HepG2 (cell line): ENCODE results near the gene PRDX2. TPM values are rescaled to one million over a fixed set of nuclear protein-coding genes. Genes with fewer than 3 reads are reported as not detected.
A peak's percentile ranks its signal among the peaks of the same experiment; 100 is the strongest.

Experiments
- ARID5B ChIP-seq: IDR thresholded peaks from 2 replicates; pipeline ENCODE4 v1.4.0; 2020; ENCODE audit warnings: mild to moderate bottlenecking, missing genetic modification reagents
- CREBL2 ChIP-seq: sonication (generic); formaldehyde crosslinking; IDR thresholded peaks from 2 replicates; pipeline ENCODE4 v1.8.1; 2023; ENCODE audit warnings: missing genetic modification reagents, mild to moderate bottlenecking, borderline replicate concordance
- CSRNP1 ChIP-seq: sonication (generic); formaldehyde crosslinking; IDR thresholded peaks from 2 replicates; pipeline ENCODE4 v1.8.1; 2023; ENCODE audit warnings: mild to moderate bottlenecking, missing genetic modification reagents
- GPBP1L1 ChIP-seq: sonication (generic); formaldehyde crosslinking; IDR thresholded peaks from 2 replicates; pipeline ENCODE4 v1.5.0; 2020; ENCODE audit warnings: mild to moderate bottlenecking, missing genetic modification reagents
- HCFC1 ChIP-seq: fragments of 150-350 bp; IDR thresholded peaks from 2 replicates; pipeline ENCODE4 v1.6.1; 2014; ENCODE audit warnings: low read depth, low read length
- KMT2A ChIP-seq: sonication (generic); formaldehyde crosslinking; IDR thresholded peaks from 2 replicates; pipeline ENCODE4 v1.4.0; 2020; ENCODE audit warnings: missing genetic modification reagents
- PAXIP1 ChIP-seq: sonication (generic); formaldehyde crosslinking; conservative IDR thresholded peaks from 2 replicates; pipeline ENCODE4 v1.4.0; 2020; ENCODE audit warnings: mild to moderate bottlenecking, missing genetic modification reagents, moderate library complexity
- SNAPC2 ChIP-seq: sonication (generic); formaldehyde crosslinking; IDR thresholded peaks from 2 replicates; pipeline ENCODE4 v1.8.1; 2022; ENCODE audit warnings: mild to moderate bottlenecking, missing genetic modification reagents
- TBX2 ChIP-seq: sonication (generic); formaldehyde crosslinking; IDR thresholded peaks from 2 replicates; pipeline ENCODE4 v1.5.0; 2020; ENCODE audit warnings: missing genetic modification reagents, mild to moderate bottlenecking, borderline replicate concordance
- TFAP4 ChIP-seq: sonication (generic); IDR thresholded peaks from 2 replicates; pipeline ENCODE4 v1.6.1; 2016; ENCODE audit warnings: low read depth, borderline replicate concordance
- ZNF207 ChIP-seq: fragments of 450-650 bp; IDR thresholded peaks from 2 replicates; pipeline ENCODE4 v1.6.1; 2016; ENCODE audit warnings: antibody characterized with exemption, borderline replicate concordance
- ZNF253 ChIP-seq: sonication (generic); formaldehyde crosslinking; IDR thresholded peaks from 2 replicates; pipeline ENCODE4 v1.8.0; 2022; ENCODE audit warnings: mild to moderate bottlenecking, missing genetic modification reagents, borderline replicate concordance
- ZNF3 ChIP-seq: IDR thresholded peaks from 2 replicates; pipeline ENCODE4 v1.7.0; 2017; ENCODE audit warnings: inconsistent platforms
- ZNF432 ChIP-seq: sonication (generic); formaldehyde crosslinking; IDR thresholded peaks from 2 replicates; pipeline ENCODE4 v1.5.0; 2020; ENCODE audit warnings: missing genetic modification reagents, mild to moderate bottlenecking, borderline replicate concordance
- ZNF577 ChIP-seq: sonication (generic); formaldehyde crosslinking; IDR thresholded peaks from 2 replicates; pipeline ENCODE4 v1.4.0; 2020; ENCODE audit warnings: mild to moderate bottlenecking, low read depth, missing genetic modification reagents, borderline replicate concordance
- polyA plus RNA-seq, 8 experiments: library from polyadenylated mRNA; depleted of rRNA in 3 of 8; stranded (reverse) in 7 of 8; unstranded in 1 of 8; fragments of >200 nt; fragmentation: Illumina TruSeq in 4 of 8; extraction: Trizol in 4 of 8; gene quantifications; 2 replicates each; pipeline versions ENCODE4 v1.2.1 to v1.2.3, GENCODE V29; 2011 to 2016; ENCODE audit warnings: low read depth in 4 of 8, missing spikeins in 1 of 8, mixed read lengths in 1 of 8; ENCODE audit not compliant: insufficient read depth in 1 of 8
- total RNA-seq, 5 experiments: library from RNA; depleted of rRNA; stranded (reverse); fragments of >200 nt; fragmentation: Illumina TruSeq; extraction: Trizol; gene quantifications; 2 replicates each; pipeline ENCODE4 v1.2.3, GENCODE V29; 2016; ENCODE audit warnings: low read depth in 1 of 5

PRDX2 gene
- total and polyA plus RNA-seq, 2 of the 13 experiments (the other 11 are each of a cell fraction or from before 2014, with no cell fraction given) = 218 to 381 TPM

- TF ChIP-seq ARID5B (CRISPR knock-in tag) = no peak
- no peak for TF ChIP-seq GPBP1L1 (CRISPR knock-in tag)
- TF ChIP-seq CREBL2 (CRISPR knock-in tag) = no peak
- no peak for TF ChIP-seq ZNF253
- no peak for TF ChIP-seq ZNF577 (CRISPR knock-in tag)
- no peak for TF ChIP-seq ZNF432
- TF ChIP-seq CSRNP1 (CRISPR knock-in tag) = no peak
- TF ChIP-seq ZNF3 (CRISPR knock-in tag) = no peak
- TF ChIP-seq HCFC1 = no peak
- no peak for TF ChIP-seq PAXIP1
- TF ChIP-seq SNAPC2 = peak; percentile 65; the same call in 1 of the 2 replicates
- no peak for TF ChIP-seq TFAP4
- peak; percentile 37; the same call in 1 of the 2 replicates for TF ChIP-seq TBX2 (CRISPR knock-in tag)
- no peak for TF ChIP-seq ZNF207
- TF ChIP-seq KMT2A = 0 out of 2 replicates have a peak, but pooled peaks have one; percentile 27
Measured at GRCh38 chr19:12777217-12778016, 24.2 kb downstream of the PRDX2 start (continued).
